ENCODE measurements around the gene FOXJ3.

Gene FOXJ3

DNA sequence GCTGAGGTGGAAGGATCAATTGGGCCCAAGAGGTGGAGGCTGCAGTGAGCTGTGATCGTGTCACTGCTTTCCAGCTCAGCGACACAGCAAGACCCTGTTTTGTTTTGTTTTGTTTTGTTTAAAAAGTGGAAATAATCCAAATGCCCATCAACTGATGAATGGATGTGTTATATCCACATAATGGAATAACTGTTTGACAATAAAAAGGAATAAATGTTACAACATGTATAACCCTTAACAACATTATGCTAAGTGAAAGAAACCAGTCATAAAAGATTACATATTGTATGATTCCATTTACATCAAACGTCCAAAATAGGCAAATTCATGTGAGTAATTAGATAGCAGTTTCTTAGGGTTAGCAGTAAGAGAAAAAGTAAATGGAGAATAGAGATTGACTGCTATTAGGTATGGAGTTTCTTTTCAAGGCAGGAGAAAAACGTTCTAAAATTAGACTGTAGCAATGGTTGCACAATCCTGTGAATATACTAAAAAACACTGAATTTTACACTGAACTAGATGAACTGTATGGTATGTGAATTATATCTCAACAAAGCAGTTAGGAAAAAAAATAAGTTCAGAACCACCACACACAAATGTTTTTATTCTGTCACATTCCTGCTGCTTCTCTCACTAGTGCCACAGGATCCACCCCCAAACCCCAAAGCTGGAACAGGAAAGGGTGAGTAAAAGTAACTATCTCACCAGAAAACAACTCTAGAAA lies 15.7 kb downstream of the FOXJ3 start:
- DNase-seq (ENCODE audit: low read depth): no peak
- H3K4me3 ChIP-seq (ENCODE audit: low read depth, low read length): no peak overlapping the region
- TF ChIP-seq, protein P1, sequence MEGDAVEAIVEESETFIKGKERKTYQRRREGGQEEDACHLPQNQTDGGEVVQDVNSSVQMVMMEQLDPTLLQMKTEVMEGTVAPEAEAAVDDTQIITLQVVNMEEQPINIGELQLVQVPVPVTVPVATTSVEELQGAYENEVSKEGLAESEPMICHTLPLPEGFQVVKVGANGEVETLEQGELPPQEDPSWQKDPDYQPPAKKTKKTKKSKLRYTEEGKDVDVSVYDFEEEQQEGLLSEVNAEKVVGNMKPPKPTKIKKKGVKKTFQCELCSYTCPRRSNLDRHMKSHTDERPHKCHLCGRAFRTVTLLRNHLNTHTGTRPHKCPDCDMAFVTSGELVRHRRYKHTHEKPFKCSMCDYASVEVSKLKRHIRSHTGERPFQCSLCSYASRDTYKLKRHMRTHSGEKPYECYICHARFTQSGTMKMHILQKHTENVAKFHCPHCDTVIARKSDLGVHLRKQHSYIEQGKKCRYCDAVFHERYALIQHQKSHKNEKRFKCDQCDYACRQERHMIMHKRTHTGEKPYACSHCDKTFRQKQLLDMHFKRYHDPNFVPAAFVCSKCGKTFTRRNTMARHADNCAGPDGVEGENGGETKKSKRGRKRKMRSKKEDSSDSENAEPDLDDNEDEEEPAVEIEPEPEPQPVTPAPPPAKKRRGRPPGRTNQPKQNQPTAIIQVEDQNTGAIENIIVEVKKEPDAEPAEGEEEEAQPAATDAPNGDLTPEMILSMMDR (IDR thresholded peaks at IDR 0.05; ENCODE audit: control insufficient read depth, extremely low read depth, insufficient read depth): no peak

DNA sequence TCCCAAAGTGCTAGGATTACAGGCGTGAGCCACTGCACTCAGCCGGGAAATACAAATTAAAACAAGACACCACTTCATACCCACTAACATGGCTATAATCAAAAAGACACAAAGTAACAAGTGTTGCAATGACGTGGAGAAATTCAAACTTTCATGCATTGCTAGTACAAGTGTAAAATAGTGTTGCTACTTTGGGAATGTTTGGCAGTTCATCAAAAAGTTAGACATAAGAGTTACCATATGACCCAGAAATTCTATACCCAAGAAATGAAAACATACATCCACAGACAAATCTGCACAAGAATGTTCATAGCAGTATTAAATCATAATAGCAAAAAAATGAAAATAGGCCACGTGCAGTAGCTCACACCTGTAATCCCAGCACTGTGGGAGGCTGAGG lies 16.4 kb downstream of the FOXJ3 start:
- DNase-seq (ENCODE audit: low read depth): no peak
- H3K4me3 ChIP-seq (ENCODE audit: low read depth, low read length): no peak overlapping the region
- TF ChIP-seq, protein P1 (IDR thresholded peaks at IDR 0.05; ENCODE audit: control insufficient read depth, extremely low read depth, insufficient read depth): no peak

DNA sequence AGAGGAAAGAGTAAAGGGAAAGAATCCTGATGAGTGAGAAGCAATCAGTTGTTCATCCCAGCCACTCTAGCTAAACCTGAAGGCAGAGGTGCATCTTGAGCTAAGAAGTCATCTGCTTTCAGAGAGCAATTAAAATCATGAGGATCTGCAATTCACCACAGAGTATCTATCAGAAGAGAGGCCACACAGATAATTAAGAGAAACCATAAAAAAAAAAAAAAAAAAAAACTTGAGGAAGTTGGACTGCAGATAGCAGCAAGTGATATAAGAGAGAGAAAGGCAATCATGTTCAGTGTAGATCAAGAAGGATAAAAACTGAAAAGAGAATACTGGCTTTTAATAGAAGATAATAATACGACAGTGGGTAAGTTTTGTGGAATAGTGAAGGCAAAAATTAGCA lies 17.7 kb downstream of the FOXJ3 start:
- no peak for DNase-seq (ENCODE audit: low read depth)

DNA sequence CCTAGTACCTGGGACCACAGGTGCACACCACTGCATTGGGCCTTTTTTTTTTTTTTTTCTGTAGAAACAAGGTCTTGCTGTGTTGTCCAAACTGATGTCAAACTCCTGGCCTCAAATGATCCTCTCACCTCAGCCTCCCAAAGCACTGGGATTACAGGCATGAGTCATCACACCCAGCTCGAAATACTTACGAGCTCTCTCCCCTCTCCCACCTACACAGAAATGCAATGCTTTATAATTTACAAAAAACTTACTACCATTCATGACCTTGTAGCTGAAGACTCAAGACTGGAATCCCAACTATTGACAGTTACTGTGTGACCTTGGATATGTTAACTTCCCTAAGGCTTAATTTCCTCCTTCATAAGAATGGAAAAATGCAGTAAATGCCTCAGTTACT lies 18.7 kb downstream of the FOXJ3 start:
- DNase-seq (ENCODE audit: low read depth): no peak
- no peak overlapping the region for H3K4me3 ChIP-seq (ENCODE audit: low read depth, low read length)
- TF ChIP-seq, protein P1 (IDR thresholded peaks at IDR 0.05; ENCODE audit: control insufficient read depth, extremely low read depth, insufficient read depth): no peak

More for the DNA sequence above, 17.7 kb downstream of the FOXJ3 start:
- TF ChIP-seq, protein P1 (IDR thresholded peaks at IDR 0.05; ENCODE audit: control insufficient read depth, extremely low read depth, insufficient read depth): no peak
- no peak overlapping the region for H3K4me3 ChIP-seq (ENCODE audit: low read depth, low read length)

DNA sequence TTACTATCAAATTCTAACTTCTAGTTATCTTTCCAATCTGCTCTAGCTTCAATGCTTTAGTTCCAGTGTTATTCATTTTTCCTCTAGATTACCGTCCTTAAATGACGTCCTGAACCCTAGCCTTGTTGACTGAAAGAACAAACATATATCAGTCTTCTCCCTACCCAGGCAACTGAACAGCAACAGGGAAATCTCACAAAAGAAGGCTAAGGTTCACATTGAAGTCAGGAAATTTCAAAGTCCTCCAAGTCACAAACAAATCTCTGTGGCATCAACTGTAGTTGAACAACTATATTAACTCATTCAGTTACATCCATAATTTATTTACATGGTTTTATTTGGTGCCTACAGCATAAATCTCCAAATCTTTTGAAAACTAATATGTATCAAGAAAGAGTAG lies 19.5 kb downstream of the FOXJ3 start:
- TF ChIP-seq, protein P1 (IDR thresholded peaks at IDR 0.05; ENCODE audit: control insufficient read depth, extremely low read depth, insufficient read depth): no peak
- no peak overlapping the region for H3K4me3 ChIP-seq (ENCODE audit: low read depth, low read length)
- no peak for DNase-seq (ENCODE audit: low read depth)

DNA sequence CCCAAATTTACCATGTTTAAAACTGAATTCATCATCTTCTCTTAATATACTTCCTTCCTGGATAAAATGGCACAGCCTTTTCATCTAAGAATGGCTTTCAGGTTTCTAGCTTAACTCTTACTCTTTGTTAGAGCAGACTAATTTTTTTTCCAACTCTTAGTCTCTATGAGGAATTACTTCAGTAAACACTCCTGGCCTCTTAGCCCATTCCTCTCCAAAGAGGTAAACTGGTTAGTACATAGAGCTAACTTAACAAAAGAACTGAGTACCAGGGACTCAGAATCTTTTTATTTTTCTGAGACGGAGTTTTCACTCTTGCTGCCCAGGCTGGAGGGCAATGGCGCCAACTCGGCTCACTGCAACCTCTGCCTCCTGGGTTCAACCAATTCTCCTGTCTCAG lies 21.1 kb downstream of the FOXJ3 start:
- DNase-seq (ENCODE audit: low read depth): no peak
- TF ChIP-seq, protein P1 (IDR thresholded peaks at IDR 0.05; ENCODE audit: control insufficient read depth, extremely low read depth, insufficient read depth): no peak
- H3K4me3 ChIP-seq (ENCODE audit: low read depth, low read length): no peak overlapping the region
